Medulla oblongata (tissue), 1 donor: ENCODE measurements around the gene ARRB1.

Experiments used
- DNase-seq: peaks from one replicate; pipeline ENCODE4 v3.0.0-alpha.2; 2015; ENCODE audit errors: extremely low spot score

Gene ARRB1

GRCh38 chr11:75260396-75261170 lies 90.9 kb downstream of the ARRB1 start:
- DNase-seq: no peak

GRCh38 chr11:75254326-75254725 lies 97.1 kb downstream of the ARRB1 start:
- DNase-seq: no peak

GRCh38 chr11:75249704-75250103 lies 101.8 kb downstream of the ARRB1 start:
- no peak for DNase-seq

GRCh38 chr11:75248924-75249256 lies 102.6 kb downstream of the ARRB1 start:
- no peak for DNase-seq

GRCh38 chr11:75246671-75247350 lies 104.7 kb downstream of the ARRB1 start:
- DNase-seq: no peak

GRCh38 chr11:75246006-75246670 lies 105.3 kb downstream of the ARRB1 start:
- DNase-seq: no peak

- DNase-seq: no peak
Measured at GRCh38 chr11:75245356-75246005, 106.0 kb downstream of the ARRB1 start.

GRCh38 chr11:75244052-75244814 lies 107.2 kb downstream of the ARRB1 start:
- DNase-seq: no peak

- no peak for DNase-seq
Measured at GRCh38 chr11:75242722-75243600, 108.5 kb downstream of the ARRB1 start.

GRCh38 chr11:75241906-75242644 lies 109.4 kb downstream of the ARRB1 start:
- DNase-seq: no peak

- peak; percentile 75 for DNase-seq
Measured at GRCh38 chr11:75241036-75241905, 110.2 kb downstream of the ARRB1 start.

GRCh38 chr11:75240311-75241035 lies 111.0 kb downstream of the ARRB1 start, which contains the start of gene TPBGL:
TPBGL (plus strand) TSS chr11:75240774; CDS start chr11:75241050, 276 bp downstream.
- no peak for DNase-seq

GRCh38 chr11:75239531-75240290 lies 111.8 kb downstream of the ARRB1 start:
- DNase-seq: no peak

GRCh38 chr11:75238595-75239440 lies 112.6 kb downstream of the ARRB1 start:
- no peak for DNase-seq

GRCh38 chr11:75237050-75237449 lies 114.4 kb downstream of the ARRB1 start:
- no peak for DNase-seq

GRCh38 chr11:75236062-75236461 lies 115.4 kb downstream of the ARRB1 start:
- no peak for DNase-seq
